H1 (cell line): ENCODE data around the gene DAPK2. TPM values are rescaled to one million over a fixed set of nuclear protein-coding genes. Genes with fewer than 3 reads are reported as not detected.
A peak's percentile ranks its signal among the peaks of the same experiment; 100 is the strongest.

ENCODE experiments used
- CTCF ChIA-PET: fragments of 300-600 bp; sonication (Branson Sonifier 250); formaldehyde crosslinking; loops from one replicate; lab custom pipeline; 2021; ENCODE audit not compliant: partially characterized antibody; lab: Charles Lee
- POLR2A ChIA-PET: fragments of 300-600 bp; sonication (Branson Sonifier 250); formaldehyde crosslinking; loops from one replicate; lab custom pipeline; 2021; ENCODE audit warnings: inconsistent platforms; ENCODE audit not compliant: partially characterized antibody; lab: Charles Lee
- DNase-seq, 2 experiments: peaks; one replicate each; pipeline versions ENCODE4 v3.0.0 to v3.0.0-alpha.2; 2010 to 2022; ENCODE audit warnings: low spot score in 2 of 2, low read depth in 1 of 2, mixed read lengths in 1 of 2
- FAIRE-seq: peaks from 2 replicates; lab custom pipeline; 2011; peaks lifted over from hg19 to GRCh38; lab: Jason Lieb, UNC
- H2AFZ ChIP-seq: 2 replicates; pipeline ENCODE4 v1.8.1; 2012; ENCODE audit warnings: low read length, inconsistent platforms
- H2AK5ac ChIP-seq: 2 replicates; pipeline ENCODE4 v1.6.1; 2013; ENCODE audit warnings: low read depth, low read length
- H2BK120ac ChIP-seq: replicated peaks from 2 replicates; pipeline ENCODE3; 2013; ENCODE audit warnings: low read depth, low read length, inconsistent platforms
- H2BK12ac ChIP-seq: 2 replicates; pipeline ENCODE4 v1.6.1; 2013; ENCODE audit warnings: low read depth, low read length
- H2BK15ac ChIP-seq: 2 replicates; pipeline ENCODE4 v1.6.1; 2013; ENCODE audit warnings: low read length
- H2BK20ac ChIP-seq: 2 replicates; pipeline ENCODE4 v1.6.1; 2013; ENCODE audit warnings: low read length
- H2BK5ac ChIP-seq: 2 replicates; pipeline ENCODE4 v1.6.1; 2013; ENCODE audit warnings: low read depth, low read length
- H3K14ac ChIP-seq: 2 replicates; pipeline ENCODE4 v1.6.1; 2013; ENCODE audit warnings: inconsistent platforms; ENCODE audit not compliant: insufficient read length
- H3K18ac ChIP-seq: 2 replicates; pipeline ENCODE4 v1.6.1; 2013; ENCODE audit warnings: low read length; ENCODE audit errors: extremely low read depth
- H3K23ac ChIP-seq: 2 replicates; pipeline ENCODE4 v1.6.1; 2013; ENCODE audit warnings: inconsistent platforms; ENCODE audit not compliant: insufficient read length
- H3K23me2 ChIP-seq: 2 replicates; pipeline ENCODE4 v1.6.1; 2013; ENCODE audit warnings: low read depth, low read length
- H3K27ac ChIP-seq: 2 replicates; pipeline ENCODE4 v1.6.1; 2011; ENCODE audit warnings: low read depth, low read length, inconsistent platforms
- H3K27me3 ChIP-seq, 4 experiments: replicated peaks in 1 of 4; 1 replicate in 1 of 4; 2 replicates in 3 of 4; pipeline versions ENCODE4 v1.6.1 to v1.8.1; 2011 to 2013; ENCODE audit warnings: low read length in 3 of 4, mild to moderate bottlenecking in 3 of 4, inconsistent platforms in 2 of 4, mixed read lengths in 2 of 4, moderate library complexity in 1 of 4; ENCODE audit not compliant: control insufficient read depth in 3 of 4, insufficient read depth in 3 of 4; ENCODE audit errors: extremely low read depth in 1 of 4
- H3K36me3 ChIP-seq, 4 experiments: 2 replicates each; pipeline versions ENCODE4 v1.6.1 to v1.8.1; 2011 to 2013; ENCODE audit warnings: mild to moderate bottlenecking in 4 of 4, low read length in 3 of 4, moderate library complexity in 2 of 4, control low read depth in 1 of 4, inconsistent platforms in 1 of 4; ENCODE audit not compliant: insufficient read depth in 4 of 4, control insufficient read depth in 2 of 4
- H3K4ac ChIP-seq: replicated peaks from 2 replicates; pipeline ENCODE3; 2013; ENCODE audit warnings: low read length, low read depth, mixed read lengths, inconsistent platforms; ENCODE audit not compliant: insufficient read length
- H3K4me1 ChIP-seq, 4 experiments: replicated peaks in 1 of 4; 1 replicate in 1 of 4; 2 replicates in 3 of 4; pipeline versions ENCODE4 v1.6.1 to v1.8.1; 2011 to 2013; ENCODE audit warnings: low read length in 3 of 4, inconsistent platforms in 2 of 4, mixed read lengths in 1 of 4; ENCODE audit not compliant: insufficient read depth in 4 of 4, control insufficient read depth in 3 of 4
- H3K4me2 ChIP-seq, 2 experiments: 2 replicates each; pipeline versions ENCODE4 v1.6.1 to v1.8.1; 2011 to 2013; ENCODE audit warnings: low read depth in 2 of 2, low read length in 2 of 2, control low read depth in 1 of 2, inconsistent platforms in 1 of 2, mild to moderate bottlenecking in 1 of 2; ENCODE audit not compliant: insufficient read depth in 1 of 2
- H3K4me3 ChIP-seq, 4 experiments: fragments of 200-600, 300-600 bp in 1 of 4; sonication (generic), shearing (Covaris generic), sonication (Bioruptor Twin) in 1 of 4; 2 replicates each; pipeline versions ENCODE4 v1.5.1 to v1.8.1; 2011 to 2016; ENCODE audit warnings: low read length in 4 of 4, low read depth in 3 of 4, control low read depth in 2 of 4, inconsistent platforms in 2 of 4, mild to moderate bottlenecking in 2 of 4, mixed read lengths in 1 of 4, moderate library complexity in 1 of 4; ENCODE audit not compliant: insufficient read depth in 2 of 4; ENCODE audit errors: extremely low read depth in 1 of 4
- H3K56ac ChIP-seq: replicated peaks from 2 replicates; pipeline ENCODE3; 2013; ENCODE audit warnings: low read depth, mild to moderate bottlenecking, mixed read lengths, low read length, inconsistent platforms; ENCODE audit not compliant: insufficient read length
- H3K79me1 ChIP-seq: 2 replicates; pipeline ENCODE4 v1.6.1; 2013; ENCODE audit warnings: low read depth, low read length, control low read depth
- H3K79me2 ChIP-seq, 2 experiments: 2 replicates each; pipeline versions ENCODE4 v1.6.1 to v1.8.1; 2012 to 2013; ENCODE audit warnings: low read length in 2 of 2, mild to moderate bottlenecking in 2 of 2, inconsistent platforms in 1 of 2; ENCODE audit not compliant: insufficient read depth in 2 of 2, control insufficient read depth in 1 of 2
- H3K9ac ChIP-seq, 4 experiments: replicated peaks in 1 of 4; 1 replicate in 1 of 4; 2 replicates in 3 of 4; pipeline versions ENCODE4 v1.6.1 to v1.8.1; 2011 to 2013; ENCODE audit warnings: low read depth in 3 of 4, low read length in 3 of 4, control low read depth in 2 of 4, mild to moderate bottlenecking in 2 of 4, moderate library complexity in 2 of 4, inconsistent platforms in 1 of 4; ENCODE audit errors: extremely low read depth in 1 of 4
- H3K9me3 ChIP-seq, 2 experiments: 2 replicates each; pipeline versions ENCODE4 v1.6.1 to v1.8.1; 2012 to 2013; ENCODE audit warnings: mild to moderate bottlenecking in 2 of 2, moderate library complexity in 2 of 2, control low read depth in 1 of 2, inconsistent platforms in 1 of 2, low read depth in 1 of 2, low read length in 1 of 2, mixed read lengths in 1 of 2; ENCODE audit not compliant: insufficient read depth in 2 of 2
- H4K20me1 ChIP-seq, 2 experiments: replicated peaks in 1 of 2; 2 replicates each; pipeline versions ENCODE3 to v1.8.1; 2011 to 2013; ENCODE audit warnings: inconsistent platforms in 2 of 2, low read length in 2 of 2, mild to moderate bottlenecking in 1 of 2; ENCODE audit not compliant: insufficient read depth in 2 of 2, control insufficient read depth in 1 of 2
- H4K5ac ChIP-seq: 2 replicates; pipeline ENCODE4 v1.6.1; 2013; ENCODE audit warnings: low read length, low read depth, mixed read lengths, inconsistent platforms; ENCODE audit not compliant: insufficient read length
- H4K8ac ChIP-seq: 2 replicates; pipeline ENCODE4 v1.8.0; 2013; ENCODE audit warnings: mild to moderate bottlenecking, moderate library complexity, low read length, inconsistent platforms; ENCODE audit not compliant: insufficient read depth; ENCODE audit errors: extremely low read depth
- H4K91ac ChIP-seq: replicated peaks from 2 replicates; pipeline ENCODE3; 2013; ENCODE audit warnings: low read length, mixed read lengths, inconsistent platforms; ENCODE audit not compliant: insufficient read length
- BACH1 ChIP-seq: IDR thresholded peaks from 2 replicates; pipeline ENCODE4 v1.6.1; 2012; ENCODE audit warnings: low read length, improper control_type of control experiment
- EP300 ChIP-seq, 2 experiments: IDR thresholded peaks; 1 replicate in 1 of 2; 2 replicates in 1 of 2; pipeline ENCODE4 v1.6.1; 2011 to 2012; ENCODE audit warnings: low read depth in 2 of 2, low read length in 2 of 2, mild to moderate bottlenecking in 2 of 2, borderline replicate concordance in 1 of 2, inconsistent platforms in 1 of 2, moderate library complexity in 1 of 2
- EZH2 ChIP-seq: fragments of 200-600 bp; sonication (generic); IDR thresholded peaks from 2 replicates; pipeline ENCODE4 v1.7.1; 2012; ENCODE audit warnings: low read depth, mild to moderate bottlenecking, moderate library complexity, low read length, inconsistent platforms; ENCODE audit not compliant: severe bottlenecking
- KDM1A ChIP-seq: fragments of 200-600, 300-600 bp; sonication (generic); IDR thresholded peaks from 2 replicates; pipeline ENCODE4 v1.7.1; 2016; ENCODE audit warnings: mild to moderate bottlenecking, low read length, borderline replicate concordance
- MAFK ChIP-seq: IDR thresholded peaks from 2 replicates; pipeline ENCODE4 v1.6.1; 2012; ENCODE audit warnings: low read depth, mild to moderate bottlenecking, improper control_type of control experiment, low read length
- MAX ChIP-seq: IDR thresholded peaks from 2 replicates; pipeline ENCODE4 v1.6.1; 2012; ENCODE audit warnings: inconsistent platforms
- POU5F1 ChIP-seq: IDR thresholded peaks from 2 replicates; pipeline ENCODE4 v1.6.1; 2011; ENCODE audit warnings: low read depth, mild to moderate bottlenecking, low read length, moderate library complexity
- RFX5 ChIP-seq: IDR thresholded peaks from 2 replicates; pipeline ENCODE4 v1.6.1; 2011; ENCODE audit warnings: low read depth, low read length, improper control_type of control experiment, borderline replicate concordance
- SIN3A ChIP-seq, 2 experiments: IDR thresholded peaks in 1 of 2; conservative IDR thresholded peaks in 1 of 2; 2 replicates each; pipeline ENCODE4 v1.6.1; 2011 to 2012; ENCODE audit warnings: low read length in 2 of 2, improper control_type of control experiment in 1 of 2, low read depth in 1 of 2, mild to moderate bottlenecking in 1 of 2
- SP1 ChIP-seq: IDR thresholded peaks from 2 replicates; pipeline ENCODE4 v1.6.1; 2011; ENCODE audit warnings: low read depth, low read length
- SUZ12 ChIP-seq: fragments of 200-600 bp; sonication (generic); IDR thresholded peaks from 2 replicates; pipeline ENCODE4 v1.6.1; 2012; ENCODE audit warnings: mild to moderate bottlenecking, inconsistent platforms, low read length, moderate library complexity, mixed read lengths
- TEAD4 ChIP-seq: IDR thresholded peaks from 2 replicates; pipeline ENCODE4 v1.6.1; 2012; ENCODE audit warnings: low read depth, low read length, inconsistent platforms, mixed read lengths
- WGBS, 2 experiments: shearing (Covaris generic) in 1 of 2; methylation state at CpG; one replicate each; pipeline versions ENCODE4 v1.1.6 to v1.1.7; 2013 to 2015; ENCODE audit warnings: low lambda C conversion rate in 2 of 2, mixed read lengths in 2 of 2, inconsistent platforms in 1 of 2, low coverage in 1 of 2, missing lambda C conversion rate in 1 of 2; ENCODE audit not compliant: insufficient replicate concordance in 2 of 2, insufficient coverage in 1 of 2, insufficient read length in 1 of 2; ENCODE audit errors: extremely low coverage in 1 of 2, missing lambda C conversion rate in 1 of 2; 5-methylcytosine and 5-hydroxymethylcytosine counted together
- polyA plus RNA-seq, 7 experiments: library from polyadenylated mRNA; depleted of rRNA in 3 of 7; stranded (reverse) in 5 of 7; unstranded in 2 of 7; fragments of >200 nt in 5 of 7; fragments of 200-250 nt in 2 of 7; gene quantifications; 1 replicate in 5 of 7; 2 replicates in 1 of 7; 4 replicates in 1 of 7; pipeline versions ENCODE4 v1.2.1 to v1.2.3, GENCODE V29; 2011 to 2013; ENCODE audit warnings: missing spikeins in 2 of 7, mixed read lengths in 2 of 7
- total RNA-seq: library from RNA; stranded (reverse); fragmentation: NEBNext Ultra II Directional; extraction: Animal tissue kit (Norgen Biotek cat#: 25700); gene quantifications from 2 replicates; pipeline ENCODE4 v1.2.1, GENCODE V29; 2021

Gene DAPK2
- total and polyA plus RNA-seq, 2 of the 8 experiments (the other 6 are each of a cell fraction or from before 2014, with no cell fraction given) = 1.8 to 2.9 TPM

GRCh38 chr15:64068133-64068532, 21.8 kb upstream of the DAPK2 start:
- H3K9me3 ChIP-seq = no peaks in the 10 kb centered on the region
- H4K8ac ChIP-seq = no peak overlapping the region
- no peak overlapping the region for H3K14ac ChIP-seq
- no peak overlapping the region for H2BK20ac ChIP-seq
- no peak overlapping the region for H3K4me2 ChIP-seq
- no peak overlapping the region for H3K4me3 ChIP-seq
- no peaks in the 10 kb centered on the region for H3K79me1 ChIP-seq
- H3K79me2 ChIP-seq = no peaks in the 10 kb centered on the region
- no peak overlapping the region for H2BK5ac ChIP-seq
- H3K4ac ChIP-seq = no peak overlapping the region
- DNase-seq (no peak), FAIRE-seq (no peak)
- no peak overlapping the region for H3K9ac ChIP-seq
- no peaks in the 10 kb centered on the region for H3K23me2 ChIP-seq
- POLR2A ChIA-PET = interaction anchor here (0.6 to 1.4 kb wide), 3 partner anchors 20 to 127 kb away, joined by 3 to 4 read pairs (median 3); no protein-coding TSS in a partner anchor
- H2AK5ac ChIP-seq = no peak overlapping the region
- no peak overlapping the region for H4K5ac ChIP-seq
- no peak overlapping the region for H3K18ac ChIP-seq
- H3K36me3 ChIP-seq = peaks cover 2 to 18% (median 7%) of the 10 kb centered on the region in 4 experiments; a peak in 7 of 8 replicates
- 0 out of 2 replicates have a peak overlapping the region, but pooled peaks have one; percentile 1 for H2BK15ac ChIP-seq
- H2BK120ac ChIP-seq = no peak overlapping the region
- no peak overlapping the region for H2AFZ ChIP-seq
- no peak overlapping the region for H3K23ac ChIP-seq
- no peak overlapping the region for H4K91ac ChIP-seq
- H2BK12ac ChIP-seq = no peak overlapping the region
- H3K56ac ChIP-seq = no peak overlapping the region
- no peak overlapping the region for H3K27ac ChIP-seq
- peaks cover 0 to 1% (median 0%) of the 10 kb centered on the region in 4 experiments; a peak in 2 of 7 replicates for H3K4me1 ChIP-seq
- no peaks in the 10 kb centered on the region for H4K20me1 ChIP-seq
- H3K27me3 ChIP-seq = no peaks in the 10 kb centered on the region
- WGBS, 2 experiments = 84% methylated on average over 4 of the region's 4 CpGs; no CpG with 5 or more reads in 1 of the 2 experiments
- CTCF ChIA-PET = interaction anchor here (0.6 to 5.8 kb wide), 58 partner anchors 10 to 1009 kb away, joined by 3 to 62 read pairs (median 4); partner anchors contain the start of genes CIAO2A, DAPK2 and HERC1
- TF ChIP-seq BACH1 (no peak), POU5F1 (no peak), EP300 (IDR thresholded peaks at IDR 0.05; ENCODE audit: borderline replicate concordance in 1 of 2, low read depth in 2 of 2, low read length in 2 of 2) (no peak), SUZ12 (no peak), SIN3A (conservative IDR thresholded peaks at IDR 0.05 in 1 of 2, IDR thresholded peaks at IDR 0.05 in 1 of 2; ENCODE audit: low read depth in 1 of 2, low read length in 2 of 2) (no peak), KDM1A (no peak), TEAD4 (no peak), RFX5 (no peak), MAFK (no peak), MAX (no peak), EZH2 (no peak), SP1 (no peak)
